GM19025 (cell line): ENCODE results near the gene RNASE11.
"Not testable (repeated sequence)": the region's sequence is repeated elsewhere in the genome, so short reads cannot be mapped to it uniquely, and the experiment has no call there.

ENCODE experiments used
- ATAC-seq: cut with Tn5 transposase; IDR thresholded peaks from one replicate; pipeline ENCODE4 v1.9.1; 2021; ENCODE audit warnings: mild to moderate bottlenecking, low read depth, moderate library complexity; ENCODE audit not compliant: unreplicated experiment

RNASE11 gene

GRCh38 chr14:20587489-20588154 is at the start of gene RNASE11:
TSS of gene RNASE11 (minus strand) at chr14:20588001.
- ATAC-seq, result no peak

- ATAC-seq, result peak; percentile 60
Observed at GRCh38 chr14:20632831-20633691, 45.3 kb upstream of the RNASE11 start.

DNA sequence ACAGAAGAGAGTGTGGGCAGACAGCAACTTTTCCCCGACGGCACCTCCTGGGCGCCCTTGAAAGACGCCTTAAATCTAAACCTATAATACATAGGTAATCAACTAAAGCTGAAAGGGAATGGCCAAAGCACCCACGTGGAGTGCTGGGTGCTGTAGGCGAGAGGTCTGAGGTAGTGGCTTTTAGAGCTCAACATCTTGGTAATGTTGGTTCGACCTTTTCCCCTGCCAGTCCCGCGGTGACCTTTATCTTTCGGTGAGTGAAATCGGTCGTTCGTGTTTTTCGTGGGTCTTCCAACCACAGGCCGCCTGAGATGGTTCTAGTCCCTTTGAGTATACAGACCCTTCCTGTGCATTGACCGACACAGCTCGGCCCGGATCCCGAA is 44.6 kb upstream of the RNASE11 start:
- peak; percentile 13 for ATAC-seq

- ATAC-seq, result no peak
Observed at GRCh38 chr14:20631880-20632389, 44.1 kb upstream of the RNASE11 start.

GRCh38 chr14:20631023-20631879 is 43.5 kb upstream of the RNASE11 start:
- ATAC-seq, result no peak

- ATAC-seq, result no peak
Observed at GRCh38 chr14:20630340-20631022, 42.7 kb upstream of the RNASE11 start.

GRCh38 chr14:20628063-20628854 is 40.5 kb upstream of the RNASE11 start:
- no peak for ATAC-seq

DNA sequence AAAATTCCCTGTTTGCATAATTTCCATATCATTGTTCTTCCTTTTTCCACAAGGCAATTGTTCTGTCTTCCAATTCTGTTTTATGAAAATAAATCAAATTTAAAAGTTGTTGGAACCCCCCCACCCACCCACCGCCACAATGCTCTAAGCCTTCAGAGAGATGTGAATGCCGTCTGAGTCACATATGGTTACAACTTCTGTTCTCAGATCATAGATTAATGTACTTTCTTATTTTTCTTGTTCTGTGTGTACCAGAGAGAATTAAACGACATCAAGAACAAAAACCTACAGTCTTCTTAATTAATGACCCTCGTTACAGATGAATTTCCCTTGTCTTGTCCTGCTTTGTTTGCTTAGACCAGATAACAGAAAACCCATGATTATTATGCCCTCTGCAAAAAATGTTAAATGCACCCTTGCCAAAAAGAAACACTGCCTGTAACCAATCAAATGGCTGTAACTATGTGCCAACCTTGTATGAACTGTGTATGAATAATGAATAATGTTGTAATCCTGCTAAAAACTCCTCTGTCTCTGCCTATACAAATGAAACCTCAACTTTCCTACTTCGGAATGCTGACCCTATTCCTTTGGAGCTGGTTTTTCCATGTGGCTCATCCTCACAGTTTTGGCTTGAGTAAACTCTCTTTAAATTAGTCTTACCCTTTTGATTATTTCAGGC is 39.7 kb upstream of the RNASE11 start:
- no peak for ATAC-seq

DNA sequence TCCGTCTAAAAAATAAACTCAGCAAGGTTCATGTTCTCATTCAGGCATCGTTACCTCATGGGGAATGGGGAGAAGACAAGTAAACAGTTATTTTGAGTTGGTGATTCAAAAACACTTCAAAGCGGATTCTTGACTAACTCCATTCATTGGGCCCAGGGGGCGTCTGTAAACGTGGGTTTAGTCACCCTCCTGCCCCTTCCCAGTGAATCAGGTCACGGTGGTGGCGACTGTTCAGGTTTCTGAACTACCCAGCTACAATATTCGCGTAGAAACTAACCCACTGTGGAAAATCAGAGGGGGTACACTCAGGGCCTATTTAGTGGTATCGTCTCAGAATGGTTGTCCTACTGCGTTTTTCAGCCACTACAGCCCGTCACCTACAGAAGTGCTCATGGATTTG is 38.5 kb upstream of the RNASE11 start:
- no peak for ATAC-seq

- ATAC-seq, result peak; percentile 37
Observed at GRCh38 chr14:20624495-20625070, 36.8 kb upstream of the RNASE11 start.

DNA sequence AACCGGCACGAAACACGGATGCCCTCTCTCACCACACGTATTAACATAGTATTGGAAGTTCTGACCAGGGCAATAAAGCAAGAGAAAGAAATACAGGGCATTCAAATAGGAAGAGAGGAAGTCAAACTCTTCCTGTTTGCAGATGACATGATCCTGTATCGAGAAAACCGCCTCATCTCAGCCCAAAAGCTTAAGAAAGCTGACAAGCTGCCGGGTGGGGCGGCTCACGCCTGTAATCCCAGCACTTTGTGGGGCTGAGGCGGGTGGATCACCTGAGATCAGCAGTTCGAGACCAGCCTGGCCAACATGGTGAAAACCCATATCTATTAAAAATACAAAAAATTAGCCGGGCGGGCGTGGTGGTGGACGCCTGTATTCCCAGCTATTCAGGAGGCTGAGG is 36.0 kb upstream of the RNASE11 start:
- ATAC-seq, result no peak

DNA sequence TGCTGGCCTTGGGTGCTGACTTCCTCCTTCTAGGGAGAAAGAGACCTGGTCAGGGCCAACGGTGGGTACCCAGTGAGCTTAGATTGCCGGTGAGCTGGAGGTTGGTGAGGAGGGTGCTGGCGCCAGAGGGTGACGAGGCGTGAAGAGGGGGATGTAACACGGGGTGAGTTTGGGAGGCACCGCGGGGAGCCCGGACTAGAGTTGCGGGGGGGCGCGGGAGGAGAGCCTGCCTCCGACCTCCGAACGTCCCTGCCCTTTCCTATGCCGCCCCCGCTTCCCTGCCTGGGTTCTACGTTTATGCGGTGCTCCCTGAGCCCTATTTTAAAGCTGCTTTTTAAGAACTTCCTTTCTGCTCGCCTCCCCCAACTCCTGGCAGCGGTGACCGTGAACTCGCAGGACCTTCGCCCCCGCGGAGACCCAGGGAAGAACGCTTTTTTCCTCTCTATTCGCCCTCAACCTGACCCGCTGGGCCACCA is 35.1 kb upstream of the RNASE11 start:
- ATAC-seq, result no peak

- no peak for ATAC-seq
Observed at GRCh38 chr14:20620798-20621478, 33.1 kb upstream of the RNASE11 start.

DNA sequence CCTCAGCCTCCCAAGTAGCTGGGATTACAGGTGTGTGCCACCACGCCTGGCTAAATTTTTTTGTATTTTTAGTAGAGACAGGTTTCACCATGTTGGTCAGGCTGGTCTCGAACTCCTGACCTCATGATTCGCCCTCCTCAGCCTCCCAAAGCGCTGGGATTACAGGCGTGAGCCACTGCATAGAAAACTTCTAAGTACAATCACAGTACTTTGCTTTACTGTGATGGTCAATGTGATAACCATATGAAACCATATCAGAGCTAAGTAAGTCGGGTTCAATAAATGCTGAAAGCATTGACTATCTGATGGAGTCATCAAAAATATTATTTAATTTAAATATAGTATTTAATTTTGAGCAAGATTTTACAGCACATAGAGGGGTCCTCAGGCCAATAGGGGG is 31.9 kb upstream of the RNASE11 start:
- ATAC-seq, result not testable (repeated sequence)

DNA sequence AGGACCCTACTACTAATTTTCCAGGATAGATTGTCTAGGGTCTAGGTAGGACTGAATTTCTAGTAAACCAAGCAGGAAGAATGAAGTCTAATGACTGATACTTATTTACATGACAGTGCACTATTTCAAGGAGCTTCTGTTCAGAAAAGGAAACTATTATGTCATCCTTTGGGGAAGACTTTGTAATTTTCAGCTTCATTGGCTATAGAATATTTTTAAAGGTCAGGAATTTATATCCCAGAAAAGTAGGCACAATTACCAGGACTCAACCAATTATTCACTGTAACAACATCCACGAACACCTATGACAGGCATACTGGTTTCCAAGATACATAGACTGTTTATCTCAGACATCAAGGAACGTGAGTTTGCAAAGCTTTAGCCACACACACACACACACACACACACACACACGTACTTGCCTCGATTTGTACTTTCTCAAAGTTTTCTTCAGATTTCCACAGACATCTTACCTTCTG is 30.5 kb upstream of the RNASE11 start:
- ATAC-seq, result no peak

GRCh38 chr14:20617138-20618003 is 29.6 kb upstream of the RNASE11 start:
- ATAC-seq, result no peak

DNA sequence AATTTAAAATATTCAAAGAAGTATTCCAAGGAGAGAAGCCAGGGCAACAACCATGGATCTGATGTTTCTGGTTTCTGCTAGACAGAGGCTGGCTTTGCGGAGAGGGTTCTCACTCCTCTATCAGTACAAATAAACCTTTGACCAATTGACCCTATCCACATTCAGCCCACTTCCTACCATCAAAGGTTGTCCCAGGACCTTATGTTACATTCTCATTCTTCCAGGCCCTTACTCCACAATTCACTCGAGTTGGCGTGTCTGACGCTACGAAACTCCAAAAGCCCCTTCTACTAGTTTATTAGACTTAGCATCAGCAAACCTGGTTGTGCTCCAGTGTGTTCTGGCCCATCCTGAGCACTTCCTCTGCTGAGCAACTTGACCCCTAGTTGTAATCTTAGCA is 28.2 kb upstream of the RNASE11 start:
- ATAC-seq, result no peak
